Measurements from ENCODE around the gene TMEM207.

TMEM207 gene

DNA sequence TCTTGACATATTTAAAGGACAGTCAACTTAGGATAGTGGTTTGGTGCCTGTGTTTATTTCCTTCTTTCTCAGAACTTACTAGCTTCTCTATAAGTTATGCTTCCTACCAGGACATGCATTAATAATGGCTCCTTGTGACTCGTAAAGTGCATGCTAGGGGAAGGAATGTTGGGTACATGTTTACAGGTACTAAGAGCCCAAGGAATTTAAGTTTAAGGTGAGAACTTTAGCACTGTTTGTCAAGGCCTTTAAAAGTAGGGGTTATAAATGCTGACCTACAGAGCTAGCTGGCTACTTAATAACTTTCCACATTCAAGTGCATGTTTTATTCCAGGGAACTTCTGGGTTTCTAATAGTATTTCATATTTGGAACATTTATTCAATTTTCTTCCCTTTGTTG, at the start of gene TMEM207:
TSS of gene TMEM207 (minus strand) at position 101 of the 400 bp plus-strand sequence. CDS start at position 9, 92 bp downstream.
- DNase-seq (ENCODE audit: low read depth), result no peak
- no peak within 1 kb of the TSS for H3K4me3 ChIP-seq (ENCODE audit: control insufficient read depth, low read depth, low read length)
- TF ChIP-seq, protein P1, sequence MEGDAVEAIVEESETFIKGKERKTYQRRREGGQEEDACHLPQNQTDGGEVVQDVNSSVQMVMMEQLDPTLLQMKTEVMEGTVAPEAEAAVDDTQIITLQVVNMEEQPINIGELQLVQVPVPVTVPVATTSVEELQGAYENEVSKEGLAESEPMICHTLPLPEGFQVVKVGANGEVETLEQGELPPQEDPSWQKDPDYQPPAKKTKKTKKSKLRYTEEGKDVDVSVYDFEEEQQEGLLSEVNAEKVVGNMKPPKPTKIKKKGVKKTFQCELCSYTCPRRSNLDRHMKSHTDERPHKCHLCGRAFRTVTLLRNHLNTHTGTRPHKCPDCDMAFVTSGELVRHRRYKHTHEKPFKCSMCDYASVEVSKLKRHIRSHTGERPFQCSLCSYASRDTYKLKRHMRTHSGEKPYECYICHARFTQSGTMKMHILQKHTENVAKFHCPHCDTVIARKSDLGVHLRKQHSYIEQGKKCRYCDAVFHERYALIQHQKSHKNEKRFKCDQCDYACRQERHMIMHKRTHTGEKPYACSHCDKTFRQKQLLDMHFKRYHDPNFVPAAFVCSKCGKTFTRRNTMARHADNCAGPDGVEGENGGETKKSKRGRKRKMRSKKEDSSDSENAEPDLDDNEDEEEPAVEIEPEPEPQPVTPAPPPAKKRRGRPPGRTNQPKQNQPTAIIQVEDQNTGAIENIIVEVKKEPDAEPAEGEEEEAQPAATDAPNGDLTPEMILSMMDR (conservative IDR thresholded peaks at IDR 0.05; ENCODE audit: control insufficient read depth, insufficient read depth, low read depth, low read length), result no peak

DNA sequence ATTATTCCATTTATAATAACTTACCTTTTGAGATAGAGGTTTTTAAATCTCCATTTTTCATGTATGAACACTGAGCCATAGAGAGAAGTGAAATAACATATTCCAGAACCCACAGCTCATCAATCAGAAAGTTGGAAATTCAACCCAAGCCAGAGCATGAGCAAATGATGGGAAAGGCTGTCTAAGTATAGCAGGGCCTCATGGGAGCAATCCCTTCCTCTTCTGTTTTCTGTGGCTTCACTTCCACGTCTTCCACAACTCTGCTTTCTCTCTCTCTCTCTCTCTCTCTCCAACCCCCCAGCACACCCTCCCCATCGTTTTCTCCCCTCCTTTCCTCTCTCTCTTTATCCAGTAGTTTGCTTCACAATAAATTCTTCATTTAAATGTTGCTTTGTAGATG, 49.4 kb upstream of the TMEM207 start:
- H3K4me3 ChIP-seq (ENCODE audit: control insufficient read depth, low read depth, low read length), result no peak overlapping the region
- DNase-seq (ENCODE audit: low read depth), result no peak
- TF ChIP-seq, protein P1 (conservative IDR thresholded peaks at IDR 0.05; ENCODE audit: control insufficient read depth, insufficient read depth, low read depth, low read length), result no peak

DNA sequence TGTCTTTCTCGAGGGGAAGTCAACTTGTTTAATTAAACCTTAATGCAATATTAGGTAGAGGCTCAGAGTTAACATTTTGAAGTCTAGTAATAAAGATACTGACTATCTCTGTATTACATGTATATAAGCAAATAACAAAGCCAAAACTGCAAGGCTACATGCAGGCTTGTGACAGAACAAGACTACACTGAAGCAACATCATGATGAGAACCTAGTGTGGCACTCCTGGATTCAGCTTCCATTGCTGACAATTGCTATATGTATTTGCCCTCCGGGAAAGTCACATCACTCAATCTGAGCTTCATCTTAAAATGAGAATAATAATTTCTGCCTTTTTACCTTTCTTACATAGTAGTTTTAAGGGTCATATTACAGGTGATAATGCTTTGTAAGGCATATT, 48.6 kb upstream of the TMEM207 start:
- H3K4me3 ChIP-seq (ENCODE audit: control insufficient read depth, low read depth, low read length), result no peak overlapping the region
- TF ChIP-seq, protein P1 (conservative IDR thresholded peaks at IDR 0.05; ENCODE audit: control insufficient read depth, insufficient read depth, low read depth, low read length), result no peak
- no peak for DNase-seq (ENCODE audit: low read depth)

DNA sequence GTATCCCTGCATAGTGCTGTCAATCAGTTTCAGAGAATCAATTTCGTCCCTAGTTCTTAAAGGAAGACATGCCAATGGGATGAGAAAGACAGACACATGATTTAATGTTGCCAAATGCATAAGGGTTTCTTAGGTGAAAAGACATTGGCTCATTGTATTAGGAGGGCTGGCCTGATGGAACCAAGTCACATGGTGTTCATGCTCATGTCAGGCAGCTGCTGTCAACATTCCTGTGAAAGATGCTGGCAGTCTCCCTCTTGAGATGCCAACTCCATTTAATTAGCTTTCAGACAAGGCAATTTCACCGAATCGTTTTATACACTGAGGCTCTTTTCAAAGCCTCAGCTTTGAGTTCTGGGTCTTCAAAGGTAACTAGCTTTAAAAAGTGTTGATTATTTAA, 48.1 kb upstream of the TMEM207 start:
- no peak for DNase-seq (ENCODE audit: low read depth)
- TF ChIP-seq, protein P1 (conservative IDR thresholded peaks at IDR 0.05; ENCODE audit: control insufficient read depth, insufficient read depth, low read depth, low read length), result no peak
- H3K4me3 ChIP-seq (ENCODE audit: control insufficient read depth, low read depth, low read length), result no peak overlapping the region

- DNase-seq (ENCODE audit: low read depth), result peak; percentile 35
- TF ChIP-seq, protein P1 (conservative IDR thresholded peaks at IDR 0.05; ENCODE audit: control insufficient read depth, insufficient read depth, low read depth, low read length), result no peak
- no peak overlapping the region for H3K4me3 ChIP-seq (ENCODE audit: control insufficient read depth, low read depth, low read length)
Measured at GRCh38 chr3:190496859-190497258, 47.2 kb upstream of the TMEM207 start.

- H3K4me3 ChIP-seq (ENCODE audit: control insufficient read depth, low read depth, low read length), result no peak overlapping the region
- TF ChIP-seq, protein P1 (conservative IDR thresholded peaks at IDR 0.05; ENCODE audit: control insufficient read depth, insufficient read depth, low read depth, low read length), result no peak
- DNase-seq (ENCODE audit: low read depth), result peak; percentile 60
Measured at GRCh38 chr3:190495796-190496195, 46.1 kb upstream of the TMEM207 start.

- DNase-seq (ENCODE audit: low read depth), result no peak
- TF ChIP-seq, protein P1 (conservative IDR thresholded peaks at IDR 0.05; ENCODE audit: control insufficient read depth, insufficient read depth, low read depth, low read length), result no peak
- no peak overlapping the region for H3K4me3 ChIP-seq (ENCODE audit: control insufficient read depth, low read depth, low read length)
Measured at GRCh38 chr3:190495354-190495753, 45.7 kb upstream of the TMEM207 start.
